Epidermal melanocyte (primary cell): Measurements from ENCODE around the gene ASS1.

Experiments used
- DNase-seq: peaks from one replicate; pipeline ENCODE4 v3.0.0; 2011; ENCODE audit warnings: low spot score; ENCODE audit not compliant: insufficient read length

The ASS1 gene

DNA sequence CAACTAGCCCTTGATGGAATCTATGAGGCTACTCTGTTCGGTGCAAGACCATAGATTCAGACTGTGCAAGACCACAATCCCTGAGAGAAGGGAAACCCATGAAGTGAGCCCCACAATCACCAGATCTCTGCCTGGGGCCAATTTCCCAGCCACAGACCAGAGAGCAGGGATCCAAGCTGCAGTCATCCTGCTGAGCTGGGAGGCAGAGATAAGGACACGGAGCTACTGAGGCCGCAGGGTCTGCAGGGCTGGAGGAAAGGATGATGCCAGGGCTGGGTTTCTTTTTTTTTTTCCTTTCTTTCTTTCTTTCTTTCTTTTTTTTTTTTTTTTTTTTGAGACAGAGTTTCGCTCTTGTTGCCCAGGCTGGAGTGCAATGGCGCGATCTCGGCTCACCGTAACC, 86.9 kb downstream of the ASS1 start:
- DNase-seq = no peak

DNA sequence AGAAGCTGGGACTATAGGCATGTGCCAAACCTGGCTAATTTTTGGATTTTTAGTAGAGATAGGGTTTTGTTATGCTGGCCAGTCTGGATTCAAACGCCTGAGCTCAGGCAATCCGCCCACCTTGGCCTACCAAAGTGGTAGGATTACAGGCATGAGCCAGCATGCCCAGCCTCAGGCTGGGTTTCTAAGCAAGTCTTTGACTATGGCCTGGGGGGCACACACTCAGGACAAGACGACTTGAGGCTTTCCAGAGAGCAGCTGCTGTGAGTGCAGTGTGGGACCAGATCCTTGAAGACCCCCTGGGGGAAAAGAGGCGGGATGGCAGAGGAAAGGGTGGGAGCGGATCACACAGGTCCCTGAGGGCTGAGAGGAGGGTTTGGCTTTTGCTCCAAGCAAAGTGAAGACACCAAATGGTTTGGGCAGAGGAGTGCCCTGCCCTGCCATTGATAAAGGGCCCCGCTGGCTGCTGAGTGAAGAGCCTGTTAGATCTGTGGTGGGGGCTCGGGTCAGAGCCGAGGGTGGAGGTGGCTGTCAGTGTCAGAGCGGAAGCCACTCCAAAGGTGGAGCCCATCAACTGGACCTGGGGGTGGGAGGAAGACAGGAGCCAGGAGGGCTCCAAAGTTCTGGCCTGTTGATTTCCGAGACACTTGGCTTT, 87.8 kb downstream of the ASS1 start:
- DNase-seq = no peak

DNA sequence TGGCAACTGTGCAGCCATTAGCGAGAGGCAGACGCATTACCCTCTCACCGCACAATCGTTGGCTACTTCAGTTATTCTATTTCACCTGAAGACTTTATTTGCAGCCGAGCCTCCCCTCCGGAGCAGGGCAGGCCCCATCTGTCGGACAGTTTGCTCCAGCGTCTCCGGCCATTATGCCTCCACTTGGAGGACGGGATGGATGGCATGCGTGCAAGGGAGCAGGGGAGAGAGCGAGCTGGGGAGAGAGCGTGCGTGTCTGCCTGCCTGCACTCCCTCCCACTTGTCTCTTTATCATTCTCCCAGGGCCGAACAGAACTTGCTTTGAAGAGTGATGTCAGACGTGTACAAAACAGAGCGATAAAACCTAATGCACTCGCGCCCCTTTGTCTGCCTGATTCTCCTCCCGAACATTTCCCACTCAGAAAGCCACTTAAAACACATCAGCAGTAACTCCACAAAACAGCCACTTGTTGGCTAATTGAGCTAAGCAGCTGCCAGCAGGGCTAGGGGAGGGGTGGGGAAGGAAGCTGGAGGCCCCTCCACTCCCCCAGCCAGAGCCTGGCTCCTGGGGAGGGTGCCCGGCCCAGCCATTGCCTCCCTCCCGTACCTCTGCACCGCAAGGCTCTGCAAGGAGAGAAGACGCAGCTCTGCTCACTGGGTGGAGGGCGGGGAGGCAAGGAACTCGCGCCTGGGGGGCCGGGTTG, 91.2 kb downstream of the ASS1 start:
- DNase-seq = no peak

DNA sequence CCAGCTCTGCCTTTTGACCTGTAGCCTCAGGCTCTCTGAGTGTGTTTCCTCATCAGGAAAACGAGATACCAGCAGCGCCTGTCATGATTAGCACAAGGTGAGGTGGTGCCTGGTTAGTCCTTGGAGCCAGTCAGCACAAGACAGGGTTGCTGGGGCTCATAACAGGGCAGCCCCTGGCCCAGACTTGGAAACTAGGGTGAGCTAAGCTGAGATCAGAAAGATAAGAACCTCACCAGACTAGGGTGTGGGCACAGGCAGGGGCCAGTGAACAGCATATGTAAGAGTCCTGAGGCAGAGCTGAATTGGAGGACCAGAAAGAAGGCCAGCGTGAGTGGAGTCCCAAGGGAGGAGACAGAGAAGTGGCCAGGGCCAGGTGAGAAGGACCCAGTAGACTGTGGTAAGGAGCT, 91.9 kb downstream of the ASS1 start:
- DNase-seq = no peak

DNA sequence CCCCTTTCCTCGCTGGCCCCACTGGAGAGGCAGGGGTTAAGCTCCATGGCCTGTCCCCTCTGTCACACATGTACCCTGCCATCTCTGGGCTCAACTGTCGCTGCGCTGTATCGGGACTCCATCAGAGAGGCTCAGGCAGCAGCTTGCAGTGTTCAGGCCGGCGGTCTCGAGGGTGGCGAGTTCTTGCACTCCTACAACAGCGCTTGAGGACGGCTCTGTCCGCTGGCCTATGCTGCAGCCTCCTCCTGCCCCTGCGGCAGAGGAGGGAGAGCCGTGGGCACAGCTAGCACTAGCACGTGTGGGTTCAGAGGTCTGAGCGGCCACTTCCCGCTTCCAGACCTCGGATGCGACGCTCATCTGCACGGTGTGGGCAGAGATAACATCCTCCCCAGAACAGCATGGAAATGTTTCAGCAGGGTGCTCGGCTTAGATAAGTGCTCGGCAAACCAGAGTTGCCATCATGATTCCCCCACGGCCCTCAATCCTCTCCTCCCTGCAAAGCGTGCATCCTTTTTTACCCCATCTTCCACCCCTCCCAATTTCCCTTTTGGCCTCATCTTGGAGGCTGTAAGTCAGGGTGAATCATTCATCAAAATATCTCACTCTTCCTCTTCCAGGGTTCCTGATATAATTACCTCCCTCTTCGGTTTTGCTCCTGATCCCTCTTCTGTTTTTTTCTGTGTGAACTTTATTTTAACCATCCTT, 92.7 kb downstream of the ASS1 start:
- DNase-seq = no peak

DNA sequence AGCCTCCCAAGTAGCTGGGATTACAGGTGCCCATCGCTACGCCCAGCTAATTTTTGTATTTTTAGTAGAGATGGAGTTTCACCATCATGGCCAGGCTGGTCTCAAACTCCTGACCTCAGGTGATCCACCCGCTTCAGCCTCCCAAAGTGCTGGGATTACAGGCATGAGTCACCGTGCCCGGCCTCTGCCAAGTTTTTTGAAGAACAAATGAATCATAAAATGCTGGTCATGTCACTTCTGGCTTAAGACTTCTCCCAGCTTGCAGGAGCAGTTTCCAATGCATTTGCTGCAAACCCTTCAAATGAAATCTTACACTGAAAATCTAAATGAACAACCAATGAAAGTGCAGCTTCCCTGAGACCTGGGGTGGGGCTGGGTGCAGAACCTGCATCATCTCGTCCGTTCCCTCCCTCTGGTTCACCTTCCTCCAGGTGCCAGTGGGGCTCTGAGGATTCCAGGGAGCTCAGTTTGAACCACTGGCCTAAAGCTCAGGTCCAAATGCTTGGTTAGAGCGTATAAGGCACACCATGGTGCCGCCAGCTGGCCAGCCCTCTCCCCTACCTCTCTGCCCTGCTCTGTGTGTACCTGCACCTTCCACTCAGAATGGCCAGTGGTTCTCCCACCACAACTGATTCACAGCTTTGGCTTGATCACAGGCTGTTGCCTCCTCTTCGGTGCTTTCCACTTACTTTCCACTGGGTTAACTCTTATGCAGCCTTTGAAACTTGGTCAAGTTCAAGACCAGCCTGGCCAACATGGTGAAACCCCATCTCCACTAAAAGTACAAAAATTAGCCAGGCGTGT, 94.9 kb downstream of the ASS1 start:
- no peak for DNase-seq

DNA sequence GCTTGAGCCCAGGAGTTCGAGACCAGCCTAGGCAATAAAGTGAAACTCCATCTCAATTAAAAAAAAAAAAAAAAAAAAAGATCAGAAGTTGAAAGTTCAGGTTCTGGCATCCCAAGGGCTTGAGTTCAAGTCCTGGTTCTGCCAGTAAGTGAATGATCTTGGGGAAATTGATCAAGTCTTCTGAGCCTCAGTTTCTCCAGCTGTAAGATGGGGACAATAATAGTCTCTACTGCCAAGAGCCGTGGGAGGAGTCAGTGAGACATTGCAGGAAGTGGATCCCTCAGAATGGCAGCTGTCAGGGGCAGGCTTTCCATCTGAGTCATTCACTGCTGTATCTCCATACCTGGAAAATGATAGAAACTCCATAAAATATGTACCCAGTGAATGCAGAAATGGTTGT, 96.8 kb downstream of the ASS1 start:
- DNase-seq = no peak

DNA sequence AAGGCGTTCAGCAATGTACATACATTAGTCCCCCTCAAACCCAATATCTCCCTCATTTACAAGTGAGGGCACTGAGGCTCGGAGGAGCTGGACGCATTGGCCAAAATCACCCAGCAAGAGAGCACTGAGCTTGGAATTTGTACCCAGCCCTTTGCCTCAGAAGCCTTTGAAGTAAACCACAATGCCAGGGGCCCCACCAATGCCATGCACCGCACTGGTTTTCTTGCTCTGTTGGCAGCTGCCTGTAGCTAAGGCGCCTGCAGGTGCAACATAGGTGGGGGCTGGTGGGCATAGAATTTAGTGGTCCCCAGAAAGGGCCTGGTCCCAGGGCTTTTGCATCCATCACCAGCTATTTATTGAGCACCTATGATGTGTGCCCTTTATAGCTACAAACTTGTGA, 97.3 kb downstream of the ASS1 start:
- DNase-seq = no peak

DNA sequence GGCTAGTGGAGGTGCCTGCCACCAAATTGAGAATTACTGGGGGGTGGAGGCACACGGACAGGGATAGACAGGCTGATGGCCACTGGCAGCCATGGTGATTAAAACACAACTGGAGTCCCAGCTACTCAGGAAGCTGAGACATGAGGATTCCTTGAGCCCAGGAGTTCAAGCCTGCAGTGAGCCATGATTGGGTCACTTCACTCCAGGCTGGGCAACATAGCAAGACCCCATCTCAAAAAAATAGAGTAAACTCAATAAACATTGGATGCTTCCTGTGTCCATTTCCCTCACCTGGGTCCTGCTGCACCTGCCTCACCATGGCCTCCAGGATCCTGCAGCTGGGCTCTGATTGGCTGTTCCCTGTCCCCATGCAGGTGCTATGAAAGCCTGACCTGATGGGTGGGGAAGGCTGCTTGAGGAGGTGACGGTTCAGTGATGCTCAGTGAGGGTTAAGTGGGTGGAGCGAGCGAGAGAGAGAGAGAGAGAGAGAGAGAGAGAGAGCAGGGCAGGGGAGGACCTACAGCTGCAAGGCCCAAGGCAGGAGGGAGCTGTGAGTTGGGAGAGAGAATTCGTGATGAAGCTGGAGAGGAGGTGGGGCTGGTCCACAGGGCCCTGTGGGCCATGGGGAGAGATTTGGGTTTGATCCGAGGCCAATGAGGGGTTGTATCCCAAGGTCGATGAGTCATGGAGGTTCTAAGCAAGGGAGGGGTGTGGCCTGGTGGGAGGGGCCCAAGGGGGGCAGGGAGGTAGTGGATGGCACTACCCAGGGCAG, 97.9 kb downstream of the ASS1 start:
- DNase-seq = no peak

DNA sequence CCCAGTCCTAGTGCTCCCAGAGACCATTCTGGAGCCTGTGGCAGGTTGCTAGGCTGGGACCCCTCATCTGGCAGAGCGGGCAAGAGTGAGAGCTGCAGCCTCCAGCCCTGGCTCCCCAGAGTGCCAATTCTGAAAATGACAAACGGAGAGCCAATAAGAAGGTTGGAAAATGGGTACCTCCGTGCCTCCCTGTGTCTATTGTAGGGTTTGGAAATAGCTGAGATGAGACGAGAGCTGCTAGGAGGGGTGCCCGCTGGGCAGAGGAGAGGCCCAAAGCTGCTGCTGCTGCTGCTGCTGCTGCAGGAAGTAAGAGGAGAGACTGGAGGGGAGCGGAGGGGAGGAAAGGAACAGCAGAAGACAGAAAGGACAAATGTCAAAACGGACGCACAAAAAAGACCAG, 98.6 kb downstream of the ASS1 start:
- DNase-seq = no peak

DNA sequence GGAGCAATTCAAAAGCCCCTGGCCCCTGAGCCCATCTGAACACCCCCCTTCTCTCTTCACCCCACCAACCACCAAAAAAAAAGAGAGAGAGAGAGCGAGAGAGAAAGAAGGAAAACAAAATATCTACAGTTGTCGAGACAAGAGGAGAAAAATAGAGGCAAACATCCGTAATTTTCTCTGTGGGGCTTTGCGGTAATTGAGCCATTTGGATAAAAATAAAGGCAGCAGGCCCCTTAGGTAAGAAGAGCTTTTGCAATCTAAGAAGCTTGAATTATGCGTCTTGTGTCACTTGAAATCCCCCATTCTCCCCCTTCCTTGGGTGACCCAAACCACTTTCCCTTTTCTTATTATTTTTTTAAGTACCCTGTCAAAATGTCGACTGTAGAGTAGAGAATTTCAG, 99.1 kb downstream of the ASS1 start:
- DNase-seq = no peak

DNA sequence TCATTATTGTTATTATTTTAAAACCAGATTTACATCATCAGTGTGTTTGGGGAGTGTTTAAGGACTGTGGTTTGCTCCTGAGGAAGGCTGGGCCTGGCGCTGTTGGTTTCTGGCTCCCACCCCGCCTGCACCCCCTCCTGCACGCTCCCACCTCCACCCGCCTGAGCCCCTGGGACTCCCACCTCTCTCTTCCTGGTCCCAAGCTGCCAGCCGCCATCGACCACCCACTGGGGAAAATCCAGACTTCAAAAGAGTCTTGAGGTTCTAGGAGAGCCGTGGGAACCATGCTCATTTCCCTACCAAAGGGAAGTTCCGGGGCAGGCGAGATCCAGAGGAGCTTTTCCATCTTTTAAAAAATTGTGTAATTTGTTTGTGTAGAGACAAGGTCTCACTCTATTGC, 99.6 kb downstream of the ASS1 start:
- no peak for DNase-seq

DNA sequence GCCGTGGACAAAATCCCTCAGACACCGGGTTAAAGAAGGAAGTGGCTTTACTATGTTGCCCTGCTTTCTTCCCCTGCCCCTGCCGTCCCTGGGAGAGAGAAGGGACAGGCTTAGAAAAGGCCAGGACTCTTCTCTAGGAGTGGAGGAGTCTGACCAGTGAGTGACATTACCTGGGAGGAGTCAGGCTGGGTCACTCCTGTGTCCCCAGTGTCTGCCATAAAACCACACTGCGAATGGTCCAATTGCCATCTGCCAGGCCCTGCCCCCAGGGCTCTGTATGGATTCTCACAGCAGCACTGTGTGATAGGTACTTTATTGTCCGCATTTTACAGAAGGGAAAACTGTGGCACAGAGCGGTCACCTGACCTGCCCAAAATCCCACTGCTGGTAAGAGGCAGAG, 103.3 kb downstream of the ASS1 start:
- DNase-seq = no peak

DNA sequence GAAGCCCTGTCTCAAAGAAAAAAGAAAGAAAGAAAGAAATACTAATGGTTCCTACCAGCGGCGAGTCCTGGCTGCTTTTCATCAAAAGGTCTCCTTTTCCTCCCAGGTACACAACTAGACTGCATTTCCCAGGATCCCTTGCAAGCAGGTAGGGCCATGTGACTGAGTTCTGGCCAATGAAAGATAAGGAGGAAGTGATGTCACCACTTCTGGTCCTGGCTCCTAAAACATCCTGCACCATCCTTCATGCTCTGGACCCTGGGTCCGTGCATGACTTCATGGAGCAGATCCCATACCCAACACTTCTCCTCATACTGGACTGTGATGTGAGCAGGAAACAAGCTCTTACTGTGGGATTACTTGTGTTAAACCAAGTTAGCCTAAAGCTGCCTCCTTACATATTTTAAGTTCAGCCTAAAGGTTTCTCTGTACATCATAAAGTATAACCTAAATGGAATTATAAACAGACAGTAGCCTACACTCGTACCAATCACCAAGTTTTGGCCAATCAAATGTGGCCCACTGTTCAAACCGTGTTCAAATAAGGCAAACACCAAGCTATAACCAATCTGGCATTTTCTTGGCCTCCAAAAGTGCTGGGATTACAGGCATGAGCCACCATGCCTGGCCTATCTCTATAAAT, 104.5 kb downstream of the ASS1 start:
- no peak for DNase-seq
